Purkinje cell (primary cell): Measurements from ENCODE around the gene CFAP20. TPM values are rescaled to one million over a fixed set of nuclear protein-coding genes. Genes with fewer than 3 reads are reported as not detected.

Experiments
- polyA plus RNA-seq: library from polyadenylated mRNA; unstranded; fragments of >200 nt; fragmentation: Nextera tagmentation; gene quantifications from 2 replicates; pipeline ENCODE4 v1.2.1, GENCODE V29; 2014

CFAP20 gene
- polyA plus RNA-seq: 77.1 and 87.5 TPM in 2 replicates

GRCh38 chr16:58129097-58129936, at the start of gene CFAP20:
Gene CFAP20, minus strand, starts transcription at chr16:58129381. Its CDS starts 266 bp downstream, at chr16:58129115.

Other genes with a start within 250 kb of the CFAP20 start
- gene CNGB1, start 158.3 kb downstream of the CFAP20 start, polyA plus RNA-seq: not detected in 2 replicates
- gene ZNF319, start 128.7 kb downstream of the CFAP20 start, polyA plus RNA-seq: 0.60 and 0.82 TPM in 2 replicates
- gene USB1, start 128.0 kb downstream of the CFAP20 start, polyA plus RNA-seq: 1.2 and 4.5 TPM in 2 replicates
- 1.7 and 4.4 TPM in 2 replicates for gene MMP15, start 103.6 kb downstream of the CFAP20 start, polyA plus RNA-seq
- gene CSNK2A2, start 68.7 kb upstream of the CFAP20 start, polyA plus RNA-seq: 17.0 and 20.5 TPM in 2 replicates
- gene PRSS54, start 165.6 kb upstream of the CFAP20 start, polyA plus RNA-seq: 0.39 TPM in 1 of 2 replicates, not detected in the other